Measurements from ENCODE around the gene GBA3. TPM values are rescaled to one million over a fixed set of nuclear protein-coding genes. Genes with fewer than 3 reads are reported as not detected.

Gene GBA3
- total and polyA plus RNA-seq, 2 of the 8 experiments (the other 6 are each of a cell fraction or from before 2014, with no cell fraction given), result not detected

GRCh38 chr4:22707390-22707789 is 14.7 kb downstream of the GBA3 start (continued):
- TF ChIP-seq CHD7 (IDR thresholded peaks at IDR 0.05; ENCODE audit: insufficient replicate concordance, low read length) (no peak), KDM4A (IDR thresholded peaks at IDR 0.05; ENCODE audit: low read depth, low read length, severe bottlenecking) (no peak)
